Cardiac muscle cell (in vitro differentiated cells and primary cell): ENCODE data around the gene EPHA4. TPM values are rescaled to one million over a fixed set of nuclear protein-coding genes. Genes with fewer than 3 reads are reported as not detected.

ENCODE experiments used
- DNase-seq, 2 donors: peaks; one replicate each; pipeline versions ENCODE4 v3.0.0 to v3.0.0-alpha.2; 2010 to 2017; ENCODE audit warnings: low read depth in 1 of 2, low spot score in 1 of 2
- H3K27ac ChIP-seq: fragments of 200-600 bp; sonication (generic); 2 replicates; pipeline ENCODE4 v1.5.1; 2016
- H3K27me3 ChIP-seq: fragments of 200-600 bp; sonication (generic); 2 replicates; pipeline ENCODE4 v1.6.0; 2016; ENCODE audit warnings: control low read depth
- H3K36me3 ChIP-seq: fragments of 200-600 bp; sonication (generic); 2 replicates; pipeline ENCODE4 v1.5.1; 2016; ENCODE audit warnings: control low read depth
- H3K4me1 ChIP-seq: fragments of 200-600 bp; sonication (generic); 2 replicates; pipeline ENCODE4 v1.8.1; 2017; ENCODE audit warnings: low read depth, mild to moderate bottlenecking, mixed run types
- H3K4me3 ChIP-seq: fragments of 200-600 bp; sonication (generic); 2 replicates; pipeline ENCODE4 v1.5.1; 2016; ENCODE audit warnings: mild to moderate bottlenecking
- H3K9me3 ChIP-seq: fragments of 200-600 bp; sonication (generic); 2 replicates; pipeline ENCODE4 v1.5.1; 2017; ENCODE audit warnings: low read depth, mild to moderate bottlenecking, control low read depth
- CTCF ChIP-seq: IDR thresholded peaks from 2 replicates; pipeline ENCODE4 v1.5.1; 2012; ENCODE audit warnings: low read depth, mild to moderate bottlenecking, low read length
- polyA plus RNA-seq: library from polyadenylated mRNA; unstranded; fragments of >200 nt; fragmentation: Nextera tagmentation; extraction: Ambion mirVana; gene quantifications from 2 replicates; pipeline ENCODE4 v1.2.1, GENCODE V29; 2016
- total RNA-seq: library from RNA; depleted of rRNA; stranded (reverse); fragments of >200 nt; gene quantifications from 2 replicates; pipeline ENCODE4 v1.2.3, GENCODE V29; 2016

EPHA4 gene
- total and polyA plus RNA-seq, 2 experiments from 2014 or later, result 21.2 to 70.2 TPM

GRCh38 chr2:221490506-221491060 lies 81.5 kb downstream of the EPHA4 start:
- H3K9me3 ChIP-seq, result no peaks in the 10 kb centered on the region
- H3K4me3 ChIP-seq, result no peak overlapping the region
- H3K36me3 ChIP-seq, result no peaks in the 10 kb centered on the region
- peak in 1 of 2 donors; percentile 14 for DNase-seq
- H3K27ac ChIP-seq, result no peak overlapping the region
- H3K27me3 ChIP-seq, result no peaks in the 10 kb centered on the region
- H3K4me1 ChIP-seq, result no peaks in the 10 kb centered on the region
- no peak for TF ChIP-seq CTCF

GRCh38 chr2:221488136-221488807 lies 83.8 kb downstream of the EPHA4 start:
- no peak for DNase-seq
- Histone ChIP-seq H3K36me3 (no peaks in the 10 kb centered on the region), H3K4me1 (no peaks in the 10 kb centered on the region), H3K9me3 (no peaks in the 10 kb centered on the region), H3K27me3 (no peaks in the 10 kb centered on the region), H3K27ac (no peak overlapping the region), H3K4me3 (no peak overlapping the region)
- no peak for TF ChIP-seq CTCF

- Histone ChIP-seq H3K27me3 (no peaks in the 10 kb centered on the region), H3K4me3 (no peak overlapping the region), H3K4me1 (no peaks in the 10 kb centered on the region), H3K9me3 (no peaks in the 10 kb centered on the region), H3K36me3 (peaks cover 6% of the 10 kb centered on the region), H3K27ac (no peak overlapping the region)
- TF ChIP-seq CTCF, result no peak
- no peak for DNase-seq
These were observed 86.0 kb downstream of the EPHA4 start for GRCh38 chr2:221486106-221486505.

- H3K36me3 ChIP-seq, result peaks cover 6% of the 10 kb centered on the region
- H3K27me3 ChIP-seq, result no peaks in the 10 kb centered on the region
- no peaks in the 10 kb centered on the region for H3K9me3 ChIP-seq
- H3K4me1 ChIP-seq, result no peaks in the 10 kb centered on the region
- TF ChIP-seq CTCF, result no peak
- DNase-seq, result peak in 1 of 2 donors; percentile 15
- no peak overlapping the region for H3K4me3 ChIP-seq
- no peak overlapping the region for H3K27ac ChIP-seq
These were observed 86.6 kb downstream of the EPHA4 start for GRCh38 chr2:221485503-221485870.

- DNase-seq, result no peak
- H3K4me1 ChIP-seq, result no peaks in the 10 kb centered on the region
- H3K4me3 ChIP-seq, result no peak overlapping the region
- no peaks in the 10 kb centered on the region for H3K9me3 ChIP-seq
- no peak overlapping the region for H3K27ac ChIP-seq
- H3K36me3 ChIP-seq, result peaks cover 6% of the 10 kb centered on the region
- H3K27me3 ChIP-seq, result no peaks in the 10 kb centered on the region
- TF ChIP-seq CTCF, result no peak
These were observed 87.2 kb downstream of the EPHA4 start for GRCh38 chr2:221484761-221485502.
